HUES64 (cell line): ENCODE results near the gene NFATC3.

Experiments
- H3K27ac ChIP-seq: 2 replicates; pipeline ENCODE4 v1.7.0; 2013; ENCODE audit warnings: low read depth, low read length, inconsistent platforms
- H3K27me3 ChIP-seq: 2 replicates; pipeline ENCODE4 v1.6.1; 2013; ENCODE audit warnings: mild to moderate bottlenecking, low read length; ENCODE audit not compliant: insufficient read depth
- H3K36me3 ChIP-seq: 2 replicates; pipeline ENCODE4 v1.6.1; 2013; ENCODE audit warnings: mild to moderate bottlenecking, low read length; ENCODE audit not compliant: insufficient read depth
- H3K4me1 ChIP-seq: 2 replicates; pipeline ENCODE4 v1.6.1; 2013; ENCODE audit warnings: mild to moderate bottlenecking, low read length, moderate library complexity; ENCODE audit not compliant: insufficient read depth
- H3K4me3 ChIP-seq: 2 replicates; pipeline ENCODE4 v1.5.1; 2013; ENCODE audit warnings: mild to moderate bottlenecking, low read length, moderate library complexity
- H3K9ac ChIP-seq: 2 replicates; pipeline ENCODE4 v1.6.1; 2013; ENCODE audit warnings: mild to moderate bottlenecking, low read depth, low read length
- H3K9me3 ChIP-seq: 2 replicates; pipeline ENCODE4 v1.6.1; 2013; ENCODE audit warnings: low read depth, low read length; ENCODE audit not compliant: insufficient read depth
- WGBS: fragments of 150-250, 120-280 bp; methylation state at CpG from one replicate; pipeline ENCODE4 v1.1.7; 2013; ENCODE audit warnings: missing lambda C conversion rate; 5-methylcytosine and 5-hydroxymethylcytosine counted together

Gene NFATC3

GRCh38 chr16:68244903-68245853 lies 160.0 kb downstream of the NFATC3 start, which contains the start of gene PLA2G15:
PLA2G15 (plus strand) TSS chr16:68245373; CDS start chr16:68245427, 54 bp downstream.
- H3K27ac ChIP-seq, result no peak within 1 kb of the TSS
- H3K9me3 ChIP-seq, result no peaks in the 10 kb centered on the region
- H3K27me3 ChIP-seq, result peaks cover 18% of the 10 kb centered on the region
- peak within 1 kb of the TSS; percentile 22; the same call in 1 of the 2 replicates for H3K9ac ChIP-seq
- H3K4me1 ChIP-seq, result peaks cover 5% of the 10 kb centered on the region; the same call in 1 of the 2 replicates
- 2% methylated on average over 73 of the region's 75 CpGs for WGBS
- no peaks in the 10 kb centered on the region for H3K36me3 ChIP-seq
- peak within 1 kb of the TSS; percentile 80 for H3K4me3 ChIP-seq

- Histone ChIP-seq H3K4me3 (peak overlapping the region; percentile 80), H3K27ac (no peak overlapping the region)
- WGBS, result 91% methylated on average over 7 of the region's 7 CpGs
These were observed 161.0 kb downstream of the NFATC3 start for GRCh38 chr16:68246121-68246520.

GRCh38 chr16:68246666-68247065 lies 161.5 kb downstream of the NFATC3 start:
- Histone ChIP-seq H3K27me3 (peaks cover 18% of the 10 kb centered on the region), H3K4me3 (no peak overlapping the region), H3K4me1 (peaks cover 5% of the 10 kb centered on the region; the same call in 1 of the 2 replicates), H3K36me3 (no peaks in the 10 kb centered on the region), H3K9me3 (no peaks in the 10 kb centered on the region), H3K27ac (no peak overlapping the region), H3K9ac (no peak overlapping the region)
- WGBS, result 95% methylated on average over 5 of the region's 5 CpGs

More at GRCh38 chr16:68246121-68246520, 161.0 kb downstream of the NFATC3 start:
- Histone ChIP-seq H3K4me1 (peaks cover 5% of the 10 kb centered on the region; the same call in 1 of the 2 replicates), H3K9ac (no peak overlapping the region), H3K27me3 (peaks cover 18% of the 10 kb centered on the region), H3K9me3 (no peaks in the 10 kb centered on the region), H3K36me3 (no peaks in the 10 kb centered on the region)

GRCh38 chr16:68247400-68247799 lies 162.2 kb downstream of the NFATC3 start:
- peaks cover 18% of the 10 kb centered on the region for H3K27me3 ChIP-seq
- H3K4me3 ChIP-seq, result no peak overlapping the region
- no peaks in the 10 kb centered on the region for H3K36me3 ChIP-seq
- WGBS, result 96% methylated on average over 4 of the region's 4 CpGs
- no peak overlapping the region for H3K9ac ChIP-seq
- no peak overlapping the region for H3K27ac ChIP-seq
- H3K9me3 ChIP-seq, result no peaks in the 10 kb centered on the region
- peaks cover 5% of the 10 kb centered on the region; the same call in 1 of the 2 replicates for H3K4me1 ChIP-seq

- WGBS, result 89% methylated on average over 4 of the region's 4 CpGs
- H3K4me3 ChIP-seq, result no peak overlapping the region
- peaks cover 5% of the 10 kb centered on the region; the same call in 1 of the 2 replicates for H3K4me1 ChIP-seq
- no peaks in the 10 kb centered on the region for H3K36me3 ChIP-seq
- H3K27ac ChIP-seq, result no peak overlapping the region
- no peak overlapping the region for H3K9ac ChIP-seq
- no peaks in the 10 kb centered on the region for H3K9me3 ChIP-seq
- peaks cover 18% of the 10 kb centered on the region for H3K27me3 ChIP-seq
These were observed 162.8 kb downstream of the NFATC3 start for GRCh38 chr16:68247932-68248331.

- Histone ChIP-seq H3K27me3 (peaks cover 14% of the 10 kb centered on the region), H3K27ac (no peak overlapping the region), H3K9ac (no peak overlapping the region), H3K4me1 (peaks cover 5% of the 10 kb centered on the region; the same call in 1 of the 2 replicates), H3K36me3 (no peaks in the 10 kb centered on the region), H3K4me3 (no peak overlapping the region), H3K9me3 (no peaks in the 10 kb centered on the region)
- 94% methylated on average over 4 of the region's 4 CpGs for WGBS
These were observed 164.2 kb downstream of the NFATC3 start for GRCh38 chr16:68249371-68249770.

- 93% methylated on average over 6 of the region's 6 CpGs for WGBS
- H3K4me1 ChIP-seq, result peaks cover 1% of the 10 kb centered on the region; the same call in 1 of the 2 replicates
- no peak overlapping the region for H3K4me3 ChIP-seq
- peaks cover under 1% of the 10 kb centered on the region; the same call in 1 of the 2 replicates for H3K36me3 ChIP-seq
- H3K9me3 ChIP-seq, result no peaks in the 10 kb centered on the region
- H3K27me3 ChIP-seq, result peaks cover 5% of the 10 kb centered on the region
- no peak overlapping the region for H3K9ac ChIP-seq
- H3K27ac ChIP-seq, result no peak overlapping the region
These were observed 165.8 kb downstream of the NFATC3 start for GRCh38 chr16:68250951-68251350.

- Histone ChIP-seq H3K27ac (no peak overlapping the region), H3K9me3 (no peaks in the 10 kb centered on the region), H3K4me3 (no peak overlapping the region), H3K9ac (no peak overlapping the region; the same call in 1 of the 2 replicates), H3K27me3 (no peaks in the 10 kb centered on the region), H3K36me3 (peaks cover 3% of the 10 kb centered on the region; the same call in 1 of the 2 replicates), H3K4me1 (no peaks in the 10 kb centered on the region)
- WGBS, result 95% methylated on average over 5 of the region's 5 CpGs
These were observed 166.7 kb downstream of the NFATC3 start for GRCh38 chr16:68251832-68252231.

GRCh38 chr16:68252383-68252782 lies 167.2 kb downstream of the NFATC3 start:
- Histone ChIP-seq H3K27ac (no peak overlapping the region), H3K4me1 (no peaks in the 10 kb centered on the region), H3K4me3 (no peak overlapping the region), H3K36me3 (peaks cover 3% of the 10 kb centered on the region; the same call in 1 of the 2 replicates), H3K9me3 (no peaks in the 10 kb centered on the region), H3K9ac (no peak overlapping the region; the same call in 1 of the 2 replicates), H3K27me3 (no peaks in the 10 kb centered on the region)
- 96% methylated on average over 5 of the region's 5 CpGs for WGBS

- Histone ChIP-seq H3K9me3 (no peaks in the 10 kb centered on the region), H3K27ac (no peak overlapping the region), H3K4me3 (no peak overlapping the region), H3K27me3 (no peaks in the 10 kb centered on the region), H3K4me1 (no peaks in the 10 kb centered on the region), H3K9ac (no peak overlapping the region), H3K36me3 (peaks cover 3% of the 10 kb centered on the region; the same call in 1 of the 2 replicates)
- 94% methylated on average over 4 of the region's 4 CpGs for WGBS
These were observed 168.6 kb downstream of the NFATC3 start for GRCh38 chr16:68253721-68254120.

- Histone ChIP-seq H3K4me1 (no peaks in the 10 kb centered on the region), H3K9me3 (no peaks in the 10 kb centered on the region), H3K36me3 (peaks cover 3% of the 10 kb centered on the region; the same call in 1 of the 2 replicates), H3K4me3 (no peak overlapping the region), H3K27me3 (no peaks in the 10 kb centered on the region), H3K27ac (no peak overlapping the region), H3K9ac (no peak overlapping the region)
- WGBS, result 92% methylated on average over 18 of the region's 18 CpGs
These were observed 170.5 kb downstream of the NFATC3 start for GRCh38 chr16:68255712-68256111.
